Glomerular endothelial cell (primary cell): Measurements from ENCODE around the gene MEGF9. TPM values are rescaled to one million over a fixed set of nuclear protein-coding genes. Genes with fewer than 3 reads are reported as not detected.
"Not testable (repeated sequence)": the region's sequence is repeated elsewhere in the genome, so short reads cannot be mapped to it uniquely, and the experiment has no call there.

Experiments
- DNase-seq: peaks from one replicate; pipeline ENCODE4 v3.0.0-alpha.2; 2011; ENCODE audit warnings: low read depth, low spot score; ENCODE audit errors: extremely low read depth
- total RNA-seq: library from RNA; depleted of rRNA; stranded (reverse); fragments of >200 nt; gene quantifications from 2 replicates; pipeline ENCODE4 v1.2.3, GENCODE V29; 2015

The MEGF9 gene
- total RNA-seq, 1 donor from 2014 or later = 14.8 TPM

GRCh38 chr9:120552210-120552704, 162.0 kb downstream of the MEGF9 start:
- not testable (repeated sequence) for DNase-seq

Other genes with a start within 250 kb of the MEGF9 start
- 13.8 and 30.6 TPM in 2 replicates for gene CDK5RAP2, start 134.3 kb downstream of the MEGF9 start, total RNA-seq
- gene FBXW2, start 78.9 kb upstream of the MEGF9 start, total RNA-seq = 41.8 and 49.8 TPM in 2 replicates
- gene PSMD5, start 128.5 kb upstream of the MEGF9 start, total RNA-seq = 36.3 and 114 TPM in 2 replicates
- gene PHF19, start 162.7 kb upstream of the MEGF9 start, total RNA-seq = 22.4 and 36.8 TPM in 2 replicates
- gene TRAF1, start 212.3 kb upstream of the MEGF9 start, total RNA-seq = 4.2 and 4.3 TPM in 2 replicates